Ovary (tissue), 9 donors: ENCODE data around the gene CACNB4. TPM values are rescaled to one million over a fixed set of nuclear protein-coding genes. Genes with fewer than 3 reads are reported as not detected.

Experiments used
- DNase-seq, 5 donors: peaks; one replicate each; pipeline ENCODE4 v3.0.0-alpha.2; 2019 to 2020
- H3K27ac ChIP-seq, 2 donors: fragments of 200-600 bp; one replicate each; pipeline versions ENCODE4 v1.5.1 to v1.8.0; 2019 to 2022
- H3K27me3 ChIP-seq: fragments of 200-600 bp; one replicate; pipeline ENCODE4 v1.8.0; 2022
- H3K36me3 ChIP-seq: fragments of 200-600 bp; sonication (generic); one replicate; pipeline ENCODE4 v1.5.1; 2019
- H3K4me1 ChIP-seq: one replicate; pipeline ENCODE4 v1.8.1; 2013; ENCODE audit warnings: mild to moderate bottlenecking, moderate library complexity; ENCODE audit not compliant: insufficient read depth
- H3K4me3 ChIP-seq: fragments of 200-600 bp; sonication (generic); one replicate; pipeline ENCODE4 v1.5.1; 2017
- H3K9me3 ChIP-seq, 2 donors: fragments of 200-600 bp in 1 of 2; sonication (generic) in 1 of 2; one replicate each; pipeline versions ENCODE4 v1.5.1 to v1.8.1; 2013 to 2019; ENCODE audit warnings: mild to moderate bottlenecking in 1 of 2, moderate library complexity in 1 of 2
- EP300 ChIP-seq: sonication (generic); formaldehyde crosslinking; IDR thresholded peaks from one replicate; pipeline ENCODE4 v1.6.1; 2017; ENCODE audit warnings: antibody characterized with exemption
- POLR2A ChIP-seq: fragments of 450-650 bp; IDR thresholded peaks from one replicate; pipeline ENCODE4 v1.6.1; 2017; ENCODE audit warnings: antibody characterized with exemption, mild to moderate bottlenecking, moderate library complexity
- WGBS, 3 donors: extraction: QIAGEN DNeasy Blood & Tissue Kit in 1 of 3; methylation state at CpG; one replicate each; pipeline versions ENCODE4 v1.1.5 to v1.1.7; 2013 to 2017; 5-methylcytosine and 5-hydroxymethylcytosine counted together
- intact Hi-C, 4 donors: fragments of 100-400 bp; cut with DNase I; formaldehyde crosslinking; loops; one replicate each; pipeline versions ENCODE4 v1.11.0 to v1.15.1; 2022 to 2023
- polyA plus RNA-seq, 2 donors: library from polyadenylated mRNA; stranded (reverse); fragments of 200-250 nt in 1 of 2; fragments of 350-450 nt in 1 of 2; fragmentation: Illumina TruSeq in 1 of 2; extraction: RNeasy Lipid Tissue Mini Kit (QIAGEN cat#74804) in 1 of 2; gene quantifications; one replicate each; pipeline ENCODE4 v1.2.3, GENCODE V29; 2013 to 2014
- total RNA-seq, 7 donors: library from RNA; depleted of rRNA in 2 of 7; stranded (reverse); fragments of >200 nt in 2 of 7; fragmentation: NEBNext Ultra II Directional in 3 of 7; extraction: Animal tissue kit (Norgen Biotek cat#: 25700) in 3 of 7; gene quantifications; one replicate each; pipeline versions ENCODE4 v1.1.0 to v1.2.4, GENCODE V29; 2016 to 2023
- TF ChIP-seq, protein P1 (sequence below), 3 donors: fragments of 450-650 bp in 2 of 3; fragments of 200-600 bp in 1 of 3; IDR thresholded peaks; one replicate each; pipeline versions ENCODE4 v1.5.1 to v1.8.0; 2016 to 2022; ENCODE audit warnings: antibody characterized with exemption in 3 of 3, mild to moderate bottlenecking in 1 of 3
- donor health status: DM: no; HTN: no; CAD: no; lungs with moderate emphysema.
- donor health status: DM: no; HTN: no; CAD: no.
- donor health status: Bipolar disorder and iron deficiency.
- donor health status: DM: yes; HTN: yes; CAD: no.
- donor health status: DM: no; HTN: no; CAD: no.
- donor health status: DM: yes; HTN: yes; CAD: no.

The CACNB4 gene
- total and polyA plus RNA-seq, 9 donors, result 0.23 to 1.9 (median 1.0) TPM

DNA sequence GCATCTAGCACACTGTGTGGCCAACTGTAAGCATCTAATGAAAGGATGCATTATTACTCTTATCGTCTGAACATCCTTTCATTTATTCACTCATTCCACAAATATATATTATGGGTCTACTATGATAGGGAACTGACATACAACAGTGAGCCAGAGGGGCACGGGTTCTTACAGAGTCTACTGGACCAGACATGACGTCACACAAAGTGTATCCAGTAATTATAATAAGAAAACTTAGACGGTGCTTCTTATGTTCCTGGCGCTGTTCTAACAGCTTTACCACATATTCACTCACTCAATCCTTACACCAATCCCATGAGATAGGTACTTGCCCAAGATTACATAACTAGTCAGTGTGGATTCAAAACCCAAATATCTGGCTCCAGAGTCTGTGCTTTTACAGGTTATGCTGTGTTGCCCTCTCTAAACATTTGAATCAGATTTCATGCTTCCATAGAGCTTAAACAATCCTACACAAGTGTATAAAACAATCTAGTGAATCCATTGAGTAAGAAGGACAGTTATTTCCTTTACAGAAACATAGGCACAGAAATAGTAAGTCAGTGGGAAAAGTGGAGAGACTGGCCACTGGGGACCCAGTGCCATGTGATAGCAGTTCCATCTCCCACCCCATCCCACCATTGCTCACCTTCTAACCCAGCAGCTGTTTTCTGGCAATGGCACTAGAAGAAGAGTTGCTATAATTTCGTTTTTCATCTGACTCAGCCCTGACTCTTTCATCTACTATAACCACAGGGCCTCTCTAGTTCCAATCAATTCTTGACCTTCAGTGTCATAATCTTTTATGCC, 246.4 kb downstream of the CACNB4 start:
- WGBS, 3 donors, result 80 to 86% (median 83%) methylated on average over 6 of the region's 6 CpGs

GRCh38 chr2:151851761-151852160, 247.1 kb downstream of the CACNB4 start:
- H3K4me3 ChIP-seq, result no peak overlapping the region
- no peaks in the 10 kb centered on the region for H3K36me3 ChIP-seq
- H3K27ac ChIP-seq, result no peak overlapping the region
- H3K4me1 ChIP-seq, result no peaks in the 10 kb centered on the region
- no peak for TF ChIP-seq EP300
- no peak for TF ChIP-seq POLR2A
- TF ChIP-seq, protein P1, sequence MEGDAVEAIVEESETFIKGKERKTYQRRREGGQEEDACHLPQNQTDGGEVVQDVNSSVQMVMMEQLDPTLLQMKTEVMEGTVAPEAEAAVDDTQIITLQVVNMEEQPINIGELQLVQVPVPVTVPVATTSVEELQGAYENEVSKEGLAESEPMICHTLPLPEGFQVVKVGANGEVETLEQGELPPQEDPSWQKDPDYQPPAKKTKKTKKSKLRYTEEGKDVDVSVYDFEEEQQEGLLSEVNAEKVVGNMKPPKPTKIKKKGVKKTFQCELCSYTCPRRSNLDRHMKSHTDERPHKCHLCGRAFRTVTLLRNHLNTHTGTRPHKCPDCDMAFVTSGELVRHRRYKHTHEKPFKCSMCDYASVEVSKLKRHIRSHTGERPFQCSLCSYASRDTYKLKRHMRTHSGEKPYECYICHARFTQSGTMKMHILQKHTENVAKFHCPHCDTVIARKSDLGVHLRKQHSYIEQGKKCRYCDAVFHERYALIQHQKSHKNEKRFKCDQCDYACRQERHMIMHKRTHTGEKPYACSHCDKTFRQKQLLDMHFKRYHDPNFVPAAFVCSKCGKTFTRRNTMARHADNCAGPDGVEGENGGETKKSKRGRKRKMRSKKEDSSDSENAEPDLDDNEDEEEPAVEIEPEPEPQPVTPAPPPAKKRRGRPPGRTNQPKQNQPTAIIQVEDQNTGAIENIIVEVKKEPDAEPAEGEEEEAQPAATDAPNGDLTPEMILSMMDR (IDR thresholded peaks at IDR 0.05), result no peak
- no peak for DNase-seq
- intact Hi-C loops, result no loop called here
- no peaks in the 10 kb centered on the region for H3K9me3 ChIP-seq
- 44 to 55% (median 51%) methylated on average over 3 of the region's 3 CpGs for WGBS, 3 donors
- H3K27me3 ChIP-seq, result no peaks in the 10 kb centered on the region

More for the DNA sequence above, 246.4 kb downstream of the CACNB4 start:
- intact Hi-C loops, result no loop called here
- H3K4me1 ChIP-seq, result no peaks in the 10 kb centered on the region
- TF ChIP-seq, protein P1 (IDR thresholded peaks at IDR 0.05), result no peak
- TF ChIP-seq POLR2A (no peak), EP300 (no peak)
- H3K27me3 ChIP-seq, result no peaks in the 10 kb centered on the region
- H3K36me3 ChIP-seq, result no peaks in the 10 kb centered on the region
- no peaks in the 10 kb centered on the region for H3K9me3 ChIP-seq
- no peak overlapping the region for H3K27ac ChIP-seq
- H3K4me3 ChIP-seq, result no peak overlapping the region
- DNase-seq, result no peak

DNA sequence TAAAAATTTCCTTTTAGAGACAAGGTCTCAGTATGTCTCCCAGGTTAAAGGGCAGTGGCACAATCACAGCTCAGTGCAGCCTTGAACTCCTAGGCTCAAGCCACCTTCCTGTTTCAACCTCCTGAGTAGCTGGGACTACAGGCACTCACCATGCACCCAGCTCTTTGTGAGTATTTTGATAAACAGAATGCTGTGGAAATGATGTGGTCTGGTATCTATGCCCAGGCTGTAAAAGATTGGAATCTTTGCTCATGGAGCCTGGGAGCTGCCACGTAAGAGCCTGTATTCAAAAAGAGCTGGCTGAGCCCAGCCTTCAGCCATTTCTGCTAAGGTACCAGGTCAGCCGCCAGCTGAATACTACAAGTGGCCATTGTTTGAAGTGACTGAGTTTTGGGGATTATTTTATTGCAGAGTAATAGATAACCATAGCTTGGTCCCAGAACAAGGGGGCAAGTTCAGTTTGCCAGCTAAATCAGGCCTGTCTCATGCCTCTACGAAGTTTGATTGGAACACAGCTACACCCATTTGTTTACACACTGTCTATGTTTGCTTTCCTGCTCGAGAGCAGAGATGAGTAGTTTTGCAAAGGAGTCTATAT, 249.3 kb downstream of the CACNB4 start:
- no peak for DNase-seq
- TF ChIP-seq EP300, result no peak
- WGBS, 3 donors, result 82 to 92% (median 90%) methylated on average over 4 of the region's 4 CpGs
- no peak overlapping the region for H3K4me3 ChIP-seq
- no peaks in the 10 kb centered on the region for H3K36me3 ChIP-seq
- H3K27me3 ChIP-seq, result no peaks in the 10 kb centered on the region
- H3K9me3 ChIP-seq, result no peaks in the 10 kb centered on the region
- intact Hi-C loops, result no loop called here
- no peaks in the 10 kb centered on the region for H3K4me1 ChIP-seq
- H3K27ac ChIP-seq, result no peak overlapping the region

- no peak for DNase-seq
- WGBS, 3 donors, result 92 to 94% (median 93%) methylated on average over 2 of the region's 2 CpGs
- Histone ChIP-seq H3K27me3 (no peaks in the 10 kb centered on the region), H3K4me3 (no peak overlapping the region), H3K27ac (no peak overlapping the region), H3K4me1 (no peaks in the 10 kb centered on the region), H3K36me3 (no peaks in the 10 kb centered on the region), H3K9me3 (no peaks in the 10 kb centered on the region)
- intact Hi-C loops, result no loop called here
- TF ChIP-seq POLR2A, result no peak
- TF ChIP-seq, protein P1 (IDR thresholded peaks at IDR 0.05), result no peak
Measured at GRCh38 chr2:151845884-151846283, 253.0 kb downstream of the CACNB4 start.

- H3K4me1 ChIP-seq, result no peaks in the 10 kb centered on the region
- DNase-seq, result no peak
- no peak overlapping the region for H3K4me3 ChIP-seq
- intact Hi-C loops, result no loop called here
- WGBS, 3 donors, result 79 to 80% (median 79%) methylated on average over 4 of the region's 4 CpGs
- H3K27ac ChIP-seq, result no peak overlapping the region
- no peak for TF ChIP-seq POLR2A
- TF ChIP-seq, protein P1 (IDR thresholded peaks at IDR 0.05), result no peak
- no peak for TF ChIP-seq EP300
- no peaks in the 10 kb centered on the region for H3K9me3 ChIP-seq
- no peaks in the 10 kb centered on the region for H3K36me3 ChIP-seq
- H3K27me3 ChIP-seq, result no peaks in the 10 kb centered on the region
Measured at GRCh38 chr2:151845481-151845880, 253.4 kb downstream of the CACNB4 start.
